Body of pancreas (tissue), 4 donors: ENCODE results near the gene NFKBIA.

Experiments used
- POLR2A ChIP-seq, 3 donors: fragments of 450-650 bp; IDR thresholded peaks; one replicate each; pipeline ENCODE4 v1.6.1; 2016; ENCODE audit warnings: antibody characterized with exemption in 3 of 3, mild to moderate bottlenecking in 2 of 3
- TF ChIP-seq, protein P1 (sequence below), 7 experiments: fragments of 450-650 bp in 4 of 7; fragments of 200-600 bp in 3 of 7; sonication (generic) in 3 of 7; IDR thresholded peaks; one replicate each; pipeline ENCODE4 v1.5.1; 2016 to 2019; ENCODE audit warnings: antibody characterized with exemption in 7 of 7

DNA sequence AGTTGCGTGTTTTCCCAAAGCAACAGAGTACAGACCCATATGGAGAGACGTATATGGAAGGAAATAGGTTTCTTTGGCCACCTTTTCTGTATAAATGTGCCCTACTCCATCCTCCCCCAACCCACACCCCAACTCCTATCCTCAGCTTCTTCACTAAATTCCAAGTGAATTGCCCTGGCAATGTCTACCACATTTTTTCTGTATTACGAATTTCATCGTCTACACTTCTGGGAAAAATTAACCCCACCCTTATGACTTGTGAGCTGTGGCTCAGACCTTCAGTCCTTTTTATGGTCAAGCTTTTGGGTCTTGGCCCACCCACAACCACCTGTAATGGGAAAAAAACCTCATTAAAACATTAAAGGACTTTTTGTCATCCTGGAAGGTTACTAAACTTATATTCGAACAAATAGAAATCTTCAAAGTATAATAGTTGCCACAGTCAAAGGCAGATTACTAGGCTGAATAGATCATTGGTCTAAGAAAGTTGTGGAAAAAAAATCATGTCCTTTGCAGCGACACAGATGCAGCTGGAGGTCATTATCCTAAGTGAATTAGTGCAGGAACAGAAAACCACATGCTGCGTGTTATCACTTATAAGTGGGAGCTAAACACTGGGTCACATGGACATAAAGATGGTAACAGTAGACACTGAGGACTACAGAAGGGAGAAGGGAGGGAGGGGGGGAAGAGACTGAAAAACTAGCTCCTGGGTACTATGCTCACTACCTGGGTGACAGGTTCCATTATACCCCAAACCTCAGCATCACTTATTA, 15.7 kb upstream of the NFKBIA start:
- TF ChIP-seq, protein P1, sequence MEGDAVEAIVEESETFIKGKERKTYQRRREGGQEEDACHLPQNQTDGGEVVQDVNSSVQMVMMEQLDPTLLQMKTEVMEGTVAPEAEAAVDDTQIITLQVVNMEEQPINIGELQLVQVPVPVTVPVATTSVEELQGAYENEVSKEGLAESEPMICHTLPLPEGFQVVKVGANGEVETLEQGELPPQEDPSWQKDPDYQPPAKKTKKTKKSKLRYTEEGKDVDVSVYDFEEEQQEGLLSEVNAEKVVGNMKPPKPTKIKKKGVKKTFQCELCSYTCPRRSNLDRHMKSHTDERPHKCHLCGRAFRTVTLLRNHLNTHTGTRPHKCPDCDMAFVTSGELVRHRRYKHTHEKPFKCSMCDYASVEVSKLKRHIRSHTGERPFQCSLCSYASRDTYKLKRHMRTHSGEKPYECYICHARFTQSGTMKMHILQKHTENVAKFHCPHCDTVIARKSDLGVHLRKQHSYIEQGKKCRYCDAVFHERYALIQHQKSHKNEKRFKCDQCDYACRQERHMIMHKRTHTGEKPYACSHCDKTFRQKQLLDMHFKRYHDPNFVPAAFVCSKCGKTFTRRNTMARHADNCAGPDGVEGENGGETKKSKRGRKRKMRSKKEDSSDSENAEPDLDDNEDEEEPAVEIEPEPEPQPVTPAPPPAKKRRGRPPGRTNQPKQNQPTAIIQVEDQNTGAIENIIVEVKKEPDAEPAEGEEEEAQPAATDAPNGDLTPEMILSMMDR (IDR thresholded peaks at IDR 0.05): no peak
- no peak for TF ChIP-seq POLR2A (IDR thresholded peaks at IDR 0.05)
